Progenitor cell of endocrine pancreas (in vitro differentiated cells): ENCODE measurements around the gene AGMO. TPM values are rescaled to one million over a fixed set of nuclear protein-coding genes. Genes with fewer than 3 reads are reported as not detected.

Experiments used
- DNase-seq: peaks from one replicate; pipeline ENCODE4 v3.0.0; 2021; ENCODE audit warnings: low spot score; ENCODE audit not compliant: unreplicated experiment
- H3K27ac Mint-ChIP-seq: 2 replicates; pipeline ENCODE4 v1.8.0; 2021; ENCODE audit warnings: mild to moderate bottlenecking, moderate library complexity, mixed read lengths
- H3K27me3 Mint-ChIP-seq: 2 replicates; pipeline ENCODE4 v1.8.0; 2021; ENCODE audit warnings: mixed read lengths
- H3K36me3 Mint-ChIP-seq: 2 replicates; pipeline ENCODE4 v1.8.0; 2022; ENCODE audit warnings: mixed read lengths; ENCODE audit not compliant: insufficient read depth
- H3K4me1 Mint-ChIP-seq: 2 replicates; pipeline ENCODE4 v1.8.0; 2021; ENCODE audit warnings: low read depth, mixed read lengths
- H3K4me3 Mint-ChIP-seq: 2 replicates; pipeline ENCODE4 v1.8.0; 2021; ENCODE audit warnings: low read depth, mild to moderate bottlenecking, moderate library complexity, mixed read lengths
- H3K9me3 Mint-ChIP-seq: 2 replicates; pipeline ENCODE4 v1.8.0; 2021; ENCODE audit warnings: low read depth, mixed read lengths
- total RNA-seq: library from RNA; stranded (reverse); gene quantifications from 2 replicates; pipeline ENCODE4 v1.2.1, GENCODE V29; 2021
- TF ChIP-seq, protein P1 (sequence below): fragments of 200-600 bp; sonication (generic); IDR thresholded peaks from one replicate; pipeline ENCODE4 v1.5.0; 2021; ENCODE audit warnings: antibody characterized with exemption, mild to moderate bottlenecking; ENCODE audit not compliant: unreplicated experiment

Gene AGMO
- total RNA-seq, 1 donor from 2014 or later = 0.19 TPM

DNA sequence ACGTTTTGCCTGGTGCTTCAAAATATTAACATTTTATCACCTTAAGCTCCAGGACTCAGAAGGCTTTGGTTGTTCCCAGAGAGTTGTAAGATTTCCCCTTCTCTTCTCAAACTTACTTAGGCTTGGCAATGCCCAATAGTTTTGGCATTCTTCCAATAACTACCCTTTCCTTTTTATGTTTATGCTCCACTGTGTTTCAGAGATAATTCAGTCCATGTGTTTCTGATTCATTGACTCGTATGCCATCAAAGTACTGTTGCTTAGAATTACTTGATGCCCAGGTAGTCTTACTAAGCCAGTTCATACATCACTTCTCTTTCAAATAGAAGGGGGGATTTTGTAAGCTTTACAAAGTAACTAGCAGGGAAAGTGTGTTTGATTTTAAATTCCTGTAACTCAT is 66.6 kb downstream of the AGMO start:
- H3K27ac Mint-ChIP-seq = no peak overlapping the region
- H3K9me3 Mint-ChIP-seq = no peaks in the 10 kb centered on the region
- TF ChIP-seq, protein P1, sequence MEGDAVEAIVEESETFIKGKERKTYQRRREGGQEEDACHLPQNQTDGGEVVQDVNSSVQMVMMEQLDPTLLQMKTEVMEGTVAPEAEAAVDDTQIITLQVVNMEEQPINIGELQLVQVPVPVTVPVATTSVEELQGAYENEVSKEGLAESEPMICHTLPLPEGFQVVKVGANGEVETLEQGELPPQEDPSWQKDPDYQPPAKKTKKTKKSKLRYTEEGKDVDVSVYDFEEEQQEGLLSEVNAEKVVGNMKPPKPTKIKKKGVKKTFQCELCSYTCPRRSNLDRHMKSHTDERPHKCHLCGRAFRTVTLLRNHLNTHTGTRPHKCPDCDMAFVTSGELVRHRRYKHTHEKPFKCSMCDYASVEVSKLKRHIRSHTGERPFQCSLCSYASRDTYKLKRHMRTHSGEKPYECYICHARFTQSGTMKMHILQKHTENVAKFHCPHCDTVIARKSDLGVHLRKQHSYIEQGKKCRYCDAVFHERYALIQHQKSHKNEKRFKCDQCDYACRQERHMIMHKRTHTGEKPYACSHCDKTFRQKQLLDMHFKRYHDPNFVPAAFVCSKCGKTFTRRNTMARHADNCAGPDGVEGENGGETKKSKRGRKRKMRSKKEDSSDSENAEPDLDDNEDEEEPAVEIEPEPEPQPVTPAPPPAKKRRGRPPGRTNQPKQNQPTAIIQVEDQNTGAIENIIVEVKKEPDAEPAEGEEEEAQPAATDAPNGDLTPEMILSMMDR = no peak
- H3K4me1 Mint-ChIP-seq = peaks cover 7% of the 10 kb centered on the region
- H3K4me3 Mint-ChIP-seq = no peak overlapping the region
- no peaks in the 10 kb centered on the region for H3K36me3 Mint-ChIP-seq
- DNase-seq = no peak
- no peaks in the 10 kb centered on the region for H3K27me3 Mint-ChIP-seq

DNA sequence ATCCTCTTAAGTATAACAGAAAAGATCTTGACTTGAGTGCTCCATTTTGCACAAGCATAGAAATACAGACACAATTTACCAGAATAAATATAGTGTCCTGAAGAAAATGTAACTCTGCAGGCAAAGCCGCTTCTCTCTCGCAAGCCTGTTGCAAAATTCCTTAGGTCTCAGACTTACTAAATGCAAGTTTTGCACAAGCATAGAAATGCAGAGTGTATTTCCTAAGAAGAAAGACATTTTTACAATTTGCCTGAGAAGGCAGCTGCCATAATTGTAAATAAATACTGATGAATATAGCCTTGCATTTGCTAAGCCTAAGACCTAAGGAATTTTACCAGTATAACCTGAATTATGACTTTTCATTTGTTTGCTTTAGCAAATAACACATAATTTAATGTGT is 67.1 kb downstream of the AGMO start:
- H3K4me3 Mint-ChIP-seq = no peak overlapping the region
- TF ChIP-seq, protein P1 = no peak
- peaks cover 7% of the 10 kb centered on the region for H3K4me1 Mint-ChIP-seq
- no peak overlapping the region for H3K27ac Mint-ChIP-seq
- H3K36me3 Mint-ChIP-seq = no peaks in the 10 kb centered on the region
- no peaks in the 10 kb centered on the region for H3K27me3 Mint-ChIP-seq
- no peak for DNase-seq
- no peaks in the 10 kb centered on the region for H3K9me3 Mint-ChIP-seq

DNA sequence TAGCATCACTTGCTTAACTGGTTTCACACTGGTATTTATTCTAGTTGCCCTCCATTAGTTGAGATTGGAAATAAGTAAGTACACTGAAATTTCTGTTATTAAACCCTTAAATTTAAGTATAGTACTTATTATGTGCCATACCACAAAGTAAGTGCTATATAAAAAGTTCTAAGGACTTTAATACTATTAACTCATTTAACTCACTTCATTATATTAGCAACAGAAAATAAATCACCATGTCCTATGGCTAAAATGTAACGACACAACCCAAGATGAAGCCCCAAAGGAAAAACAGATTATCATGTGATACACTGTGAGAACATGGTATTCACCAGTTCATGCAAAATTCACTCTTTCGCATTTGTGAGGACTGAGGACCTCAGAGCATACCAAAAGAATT is 70.5 kb downstream of the AGMO start:
- DNase-seq = no peak
- Mint-ChIP-seq H3K9me3 (no peaks in the 10 kb centered on the region), H3K36me3 (no peaks in the 10 kb centered on the region), H3K4me3 (no peak overlapping the region), H3K4me1 (peaks cover 3% of the 10 kb centered on the region), H3K27ac (no peak overlapping the region), H3K27me3 (no peaks in the 10 kb centered on the region)
- TF ChIP-seq, protein P1 = no peak

DNA sequence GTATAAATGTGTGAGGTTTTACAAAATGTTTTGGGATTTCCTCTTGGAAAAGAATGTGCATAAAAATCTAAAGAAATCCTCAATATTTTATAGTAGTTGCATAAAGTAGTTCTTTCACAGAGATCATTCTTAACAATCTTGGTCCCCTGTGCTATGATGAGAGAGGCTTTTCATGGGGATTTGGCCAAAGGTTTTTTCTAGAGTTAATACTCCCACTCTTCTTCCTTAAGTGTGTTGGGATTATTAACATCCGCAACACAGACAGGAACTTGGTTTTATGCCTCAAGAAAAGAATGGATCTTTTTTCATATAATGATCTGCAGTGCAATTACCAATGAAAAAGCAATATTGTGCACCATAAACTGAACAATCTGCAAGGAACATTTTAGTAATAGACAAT is 71.5 kb downstream of the AGMO start:
- TF ChIP-seq, protein P1 = no peak
- no peaks in the 10 kb centered on the region for H3K36me3 Mint-ChIP-seq
- no peak for DNase-seq
- H3K27ac Mint-ChIP-seq = no peak overlapping the region
- H3K27me3 Mint-ChIP-seq = no peaks in the 10 kb centered on the region
- no peaks in the 10 kb centered on the region for H3K9me3 Mint-ChIP-seq
- H3K4me3 Mint-ChIP-seq = no peak overlapping the region
- peaks cover 5% of the 10 kb centered on the region for H3K4me1 Mint-ChIP-seq

DNA sequence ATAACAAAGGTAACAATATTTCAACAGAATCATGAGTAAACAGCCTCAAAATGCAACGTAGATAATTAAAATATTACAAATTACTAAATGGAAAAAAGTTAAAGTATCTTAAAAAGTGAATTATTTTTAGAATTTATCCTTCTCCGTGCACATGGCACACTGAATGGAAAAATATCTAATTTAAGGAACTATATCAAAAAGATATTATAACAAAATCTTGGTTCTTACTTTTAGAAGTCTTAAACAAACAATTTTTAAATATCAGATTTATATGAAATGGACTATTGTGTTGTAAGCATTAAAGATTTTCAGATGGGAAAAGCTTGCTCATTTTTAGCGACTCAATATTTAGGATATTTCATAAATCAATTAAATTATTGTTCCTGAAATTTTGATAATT is 72.0 kb downstream of the AGMO start:
- no peak for DNase-seq
- no peaks in the 10 kb centered on the region for H3K36me3 Mint-ChIP-seq
- H3K27ac Mint-ChIP-seq = no peak overlapping the region
- H3K27me3 Mint-ChIP-seq = no peaks in the 10 kb centered on the region
- peaks cover 7% of the 10 kb centered on the region for H3K4me1 Mint-ChIP-seq
- no peaks in the 10 kb centered on the region for H3K9me3 Mint-ChIP-seq
- TF ChIP-seq, protein P1 = no peak
- H3K4me3 Mint-ChIP-seq = no peak overlapping the region
